ENCODE data around the gene SFN.

The SFN gene

GRCh38 chr1:26900815-26901511 lies 38.0 kb downstream of the SFN start:
- no peak for TF ChIP-seq CTCF (IDR thresholded peaks at IDR 0.05; ENCODE audit: insufficient read depth, low read length)
- no peak for TF ChIP-seq GABPA (IDR thresholded peaks at IDR 0.05; ENCODE audit: low read depth)
- Histone ChIP-seq H3K27me3 (ENCODE audit: insufficient read depth, poor library complexity, severe bottlenecking) (no peaks in the 10 kb centered on the region), H3K27ac (replicated peaks) (peak overlapping the region; percentile 83), H3K4me3 (replicated peaks; ENCODE audit: insufficient read depth, low read length) (peak overlapping the region; percentile 96)
- DNase-seq (ENCODE audit: low read depth in 1 of 2, low spot score in 1 of 2), result no peak

GRCh38 chr1:26907071-26907917 lies 44.3 kb downstream of the SFN start:
- DNase-seq (ENCODE audit: low read depth in 1 of 2, low spot score in 1 of 2), result no peak
- TF ChIP-seq REST (IDR thresholded peaks at IDR 0.05; ENCODE audit: insufficient replicate concordance, low read depth) (no peak), GABPA (IDR thresholded peaks at IDR 0.05; ENCODE audit: low read depth) (no peak), SPI1 (IDR thresholded peaks at IDR 0.05; ENCODE audit: borderline replicate concordance, low read depth) (no peak), POLR2AphosphoS5 (IDR thresholded peaks at IDR 0.05; ENCODE audit: low read depth) (no peak), CTCF (IDR thresholded peaks at IDR 0.05; ENCODE audit: insufficient read depth, low read length) (no peak)
- H3K27me3 ChIP-seq (ENCODE audit: insufficient read depth, poor library complexity, severe bottlenecking), result no peaks in the 10 kb centered on the region
- H3K4me3 ChIP-seq (replicated peaks; ENCODE audit: insufficient read depth, low read length), result no peak overlapping the region
- H3K27ac ChIP-seq (replicated peaks), result no peak overlapping the region

- DNase-seq (ENCODE audit: low read depth in 1 of 2, low spot score in 1 of 2), result no peak
- no peak overlapping the region for H3K27ac ChIP-seq (replicated peaks)
- no peaks in the 10 kb centered on the region for H3K27me3 ChIP-seq (ENCODE audit: insufficient read depth, poor library complexity, severe bottlenecking)
- TF ChIP-seq POLR2AphosphoS5 (IDR thresholded peaks at IDR 0.05; ENCODE audit: low read depth) (no peak), CTCF (IDR thresholded peaks at IDR 0.05; ENCODE audit: insufficient read depth, low read length) (no peak), GABPA (IDR thresholded peaks at IDR 0.05; ENCODE audit: low read depth) (no peak)
- no peak overlapping the region for H3K4me3 ChIP-seq (replicated peaks; ENCODE audit: insufficient read depth, low read length)
These were observed 47.0 kb downstream of the SFN start for GRCh38 chr1:26909951-26910342.

- no peak for DNase-seq (ENCODE audit: low read depth in 1 of 2, low spot score in 1 of 2)
- Histone ChIP-seq H3K27ac (replicated peaks) (no peak overlapping the region), H3K4me3 (replicated peaks; ENCODE audit: insufficient read depth, low read length) (no peak overlapping the region), H3K27me3 (ENCODE audit: insufficient read depth, poor library complexity, severe bottlenecking) (no peaks in the 10 kb centered on the region)
- TF ChIP-seq SPI1 (IDR thresholded peaks at IDR 0.05; ENCODE audit: borderline replicate concordance, low read depth), result no peak
- no peak for TF ChIP-seq REST (IDR thresholded peaks at IDR 0.05; ENCODE audit: insufficient replicate concordance, low read depth)
- TF ChIP-seq POLR2AphosphoS5 (IDR thresholded peaks at IDR 0.05; ENCODE audit: low read depth), result no peak
- TF ChIP-seq GABPA (IDR thresholded peaks at IDR 0.05; ENCODE audit: low read depth), result no peak
- TF ChIP-seq CTCF (IDR thresholded peaks at IDR 0.05; ENCODE audit: insufficient read depth, low read length), result no peak
These were observed 47.6 kb downstream of the SFN start for GRCh38 chr1:26910343-26911160.

Measured in HL-60 (cell line).